HG03139 (cell line): ENCODE results near the gene GPR150.

ENCODE experiments used
- ATAC-seq: cut with Tn5 transposase; IDR thresholded peaks from one replicate; pipeline ENCODE4 v1.9.1; 2021; ENCODE audit not compliant: unreplicated experiment

Gene GPR150

DNA sequence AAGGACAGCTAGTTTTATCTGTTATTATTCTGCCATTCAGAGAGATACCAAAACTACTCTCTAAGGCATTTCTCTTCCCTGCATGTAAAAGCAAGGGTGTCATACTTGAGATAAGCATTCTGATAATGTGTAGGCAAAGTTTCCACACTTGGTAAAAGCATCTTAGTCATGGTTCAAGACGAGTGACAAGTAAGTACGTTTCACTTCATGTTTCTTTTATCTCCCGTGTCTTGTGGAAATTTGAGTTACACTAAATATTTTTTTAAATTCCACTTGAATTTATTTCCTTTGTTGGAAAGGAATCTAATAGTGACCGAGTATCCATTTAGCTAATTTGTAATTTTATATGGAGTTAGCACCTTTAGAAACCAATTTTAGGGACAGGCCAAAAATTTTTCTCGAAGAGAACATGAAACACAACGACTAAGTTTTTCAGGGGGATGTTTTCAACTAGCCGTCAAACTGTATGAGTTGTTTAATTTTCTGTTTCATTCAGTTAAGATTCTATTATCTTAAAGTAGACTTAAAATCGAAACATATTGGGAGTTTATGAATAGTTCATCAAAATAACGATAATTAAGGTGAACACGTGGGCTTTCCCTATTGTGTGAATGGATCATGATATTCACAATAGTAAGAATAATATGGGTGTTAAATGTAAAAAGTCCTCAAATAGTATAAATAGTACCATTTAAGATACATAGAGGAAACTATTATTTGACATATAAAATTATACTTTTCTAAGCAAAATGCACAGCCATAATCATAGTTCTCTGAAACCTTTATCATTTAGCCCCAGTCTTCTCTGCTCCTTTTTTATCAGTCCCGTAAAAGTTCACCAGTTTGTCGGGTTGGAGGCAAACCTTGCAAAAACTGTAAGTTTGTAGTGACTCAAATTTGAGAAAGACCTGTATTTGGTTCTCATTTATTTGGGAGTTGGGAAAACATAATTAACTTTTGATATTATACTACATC, 28.3 kb downstream of the GPR150 start:
- no peak for ATAC-seq

DNA sequence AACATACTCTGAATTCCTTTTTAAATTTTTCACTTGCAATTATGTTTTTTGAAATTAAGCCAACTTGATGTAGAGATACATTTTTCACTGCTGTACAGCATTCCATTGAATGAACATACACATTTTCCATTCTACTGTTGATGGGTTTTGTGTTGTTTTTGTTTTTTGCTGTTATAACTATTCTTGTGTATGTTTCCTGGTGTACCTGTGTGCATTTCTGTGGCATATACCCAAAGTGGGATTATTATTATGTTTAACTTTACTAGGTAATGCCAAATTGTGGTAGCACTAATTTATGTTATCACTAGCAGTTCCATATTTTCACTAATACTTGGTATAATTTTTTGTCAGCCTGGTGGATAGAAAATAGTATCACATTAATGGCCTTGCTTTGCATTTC, 29.4 kb downstream of the GPR150 start:
- ATAC-seq: no peak

DNA sequence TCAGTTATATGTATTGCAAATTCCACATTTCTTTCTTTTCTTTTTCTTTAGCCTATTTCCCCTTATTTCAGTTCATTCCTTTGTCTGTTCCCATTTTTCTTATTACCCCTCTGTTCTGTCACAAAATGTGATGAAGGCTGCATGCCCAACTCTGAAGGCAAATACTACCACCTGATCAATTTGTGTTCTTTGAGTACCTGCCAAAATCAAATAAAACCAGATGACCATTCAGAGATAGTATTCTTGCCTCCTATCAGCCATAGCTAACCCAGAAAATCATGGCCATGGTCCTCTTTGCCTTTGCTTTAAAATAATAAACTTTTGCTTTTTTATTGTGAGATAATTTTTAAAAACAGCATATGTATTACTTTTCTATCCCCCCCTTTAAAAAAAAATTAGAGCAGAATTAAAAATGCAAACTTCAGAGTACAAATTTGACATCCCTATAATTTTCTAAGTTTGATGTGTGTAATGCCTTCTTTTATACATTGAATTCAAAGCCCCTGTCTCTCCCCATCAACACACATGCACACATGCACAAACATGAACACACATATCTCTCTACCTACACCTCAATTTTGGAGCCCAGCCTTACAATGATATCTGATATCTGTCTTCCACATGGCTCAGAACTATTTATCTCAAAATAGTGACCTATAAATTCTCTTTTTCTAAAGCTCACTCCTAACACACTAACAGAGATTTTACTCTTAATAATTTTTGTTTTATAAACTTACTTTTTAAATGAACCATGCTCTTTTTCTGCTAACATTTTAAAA, 30.1 kb downstream of the GPR150 start:
- ATAC-seq: no peak

DNA sequence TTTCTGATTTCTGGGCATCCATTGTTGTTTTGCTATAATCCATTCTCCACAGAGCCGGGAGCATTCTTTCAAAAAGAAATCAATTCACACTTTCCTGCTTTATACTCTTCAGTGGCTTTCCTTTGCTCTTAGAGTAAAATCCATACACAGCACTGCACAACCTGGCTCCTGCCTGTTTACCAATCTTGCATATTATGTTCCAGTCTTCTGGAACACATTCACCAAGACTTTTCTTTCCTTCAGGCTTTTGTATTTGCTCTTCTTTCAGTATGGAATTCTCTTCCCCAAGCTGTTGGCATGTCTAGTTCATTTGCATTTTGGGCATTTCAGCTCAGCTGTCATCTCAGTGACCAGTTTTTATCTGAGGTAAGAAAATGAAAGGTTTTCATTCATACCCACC, 33.0 kb downstream of the GPR150 start:
- no peak for ATAC-seq

DNA sequence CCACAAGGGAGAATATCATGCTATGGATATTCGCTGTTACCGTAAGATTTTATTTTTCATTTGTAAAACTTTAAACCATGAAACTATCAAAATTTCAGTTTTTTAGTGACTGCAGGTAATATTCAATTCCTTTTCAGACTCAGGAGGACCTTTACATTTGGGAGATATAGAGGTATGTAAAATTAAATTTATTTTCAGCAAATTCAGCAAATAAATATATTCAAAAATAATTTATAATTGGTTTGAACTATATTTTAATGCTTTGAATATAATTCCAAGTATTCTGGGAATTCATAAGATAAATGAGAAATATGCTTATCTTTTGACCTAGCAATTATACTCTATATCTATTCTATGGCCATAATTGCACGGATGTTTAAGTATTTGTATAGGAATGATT, 34.3 kb downstream of the GPR150 start:
- no peak for ATAC-seq

DNA sequence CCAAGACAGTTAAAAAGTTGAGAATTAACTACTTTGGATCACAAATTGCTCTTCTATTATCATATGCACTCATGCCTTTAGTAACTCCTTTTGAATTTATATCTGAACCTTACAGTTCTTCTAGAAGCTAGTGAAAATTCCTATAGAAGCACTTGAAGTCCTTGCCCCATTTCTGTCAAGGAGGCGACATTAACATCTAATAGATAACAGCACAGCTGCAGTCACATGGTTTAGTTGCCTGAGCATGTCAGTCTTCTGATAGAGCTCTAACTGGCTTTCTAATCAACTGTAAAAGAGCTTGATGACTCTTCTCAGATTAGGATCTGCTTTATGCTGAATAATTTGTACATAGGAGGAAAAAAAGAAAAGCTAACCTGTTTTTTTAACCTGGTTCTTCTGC, 35.7 kb downstream of the GPR150 start:
- no peak for ATAC-seq

DNA sequence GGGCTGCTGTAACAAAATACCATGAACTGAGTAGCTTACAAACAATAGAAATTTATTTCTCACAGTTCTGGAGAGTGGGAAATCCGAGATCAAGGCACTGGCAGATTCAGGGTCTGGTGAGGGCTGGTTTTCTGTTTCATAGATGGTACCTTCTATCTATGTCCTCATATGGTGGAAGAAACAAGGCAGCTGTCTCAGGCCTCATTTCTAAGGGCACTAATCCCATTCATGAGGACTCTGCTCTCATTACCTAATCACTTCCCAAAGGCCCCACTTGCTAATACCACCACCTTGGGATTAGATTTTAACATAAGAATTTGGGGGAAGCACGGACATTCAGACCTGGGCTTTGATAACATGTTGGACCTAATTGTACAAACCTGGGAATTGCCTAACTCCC, 40.2 kb downstream of the GPR150 start:
- ATAC-seq: no peak

DNA sequence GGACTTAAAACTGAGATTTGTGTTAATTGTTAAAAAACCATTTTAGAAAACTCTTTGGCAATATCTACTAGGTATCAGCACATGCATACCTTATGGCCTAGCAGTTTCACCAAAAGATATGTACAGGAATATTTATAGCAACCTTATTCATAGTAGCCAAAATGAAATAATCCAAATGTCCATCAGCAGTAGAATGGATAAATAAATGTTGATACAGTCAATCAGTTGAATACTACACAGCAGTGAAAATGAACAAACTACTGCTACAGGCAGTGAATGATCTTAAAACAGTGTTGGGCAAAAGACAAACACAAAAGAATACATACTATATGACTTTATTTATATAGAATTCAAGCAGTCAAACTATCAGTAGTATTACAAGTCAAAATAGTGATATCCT, 43.1 kb downstream of the GPR150 start:
- ATAC-seq: no peak

DNA sequence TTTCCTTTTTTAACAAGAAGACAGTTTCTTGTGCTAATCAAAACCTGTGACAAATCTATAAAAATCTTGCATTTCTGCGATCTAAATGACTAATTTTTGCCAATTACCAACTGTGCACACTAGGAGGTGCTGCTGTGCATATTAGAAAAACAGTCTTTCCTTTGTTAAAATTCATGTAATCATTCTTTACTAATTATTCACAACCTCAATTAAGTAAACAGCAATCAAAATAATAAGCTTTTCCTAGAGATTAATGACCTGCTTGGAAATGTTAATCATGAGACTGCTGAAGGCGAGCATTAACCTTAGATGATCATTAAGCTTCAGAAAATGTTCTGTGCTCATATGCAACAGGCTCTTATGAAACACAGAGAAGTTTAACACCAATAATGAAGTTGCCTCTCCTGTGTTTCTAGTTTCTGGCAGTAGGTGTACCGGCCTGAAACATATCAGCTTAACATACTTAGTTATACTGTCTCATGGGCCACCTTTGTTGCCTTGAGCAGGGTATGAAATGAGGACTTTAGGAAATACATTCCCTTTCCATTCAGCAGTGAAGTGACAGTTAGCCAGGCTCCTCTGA, 44.4 kb downstream of the GPR150 start:
- ATAC-seq: no peak

DNA sequence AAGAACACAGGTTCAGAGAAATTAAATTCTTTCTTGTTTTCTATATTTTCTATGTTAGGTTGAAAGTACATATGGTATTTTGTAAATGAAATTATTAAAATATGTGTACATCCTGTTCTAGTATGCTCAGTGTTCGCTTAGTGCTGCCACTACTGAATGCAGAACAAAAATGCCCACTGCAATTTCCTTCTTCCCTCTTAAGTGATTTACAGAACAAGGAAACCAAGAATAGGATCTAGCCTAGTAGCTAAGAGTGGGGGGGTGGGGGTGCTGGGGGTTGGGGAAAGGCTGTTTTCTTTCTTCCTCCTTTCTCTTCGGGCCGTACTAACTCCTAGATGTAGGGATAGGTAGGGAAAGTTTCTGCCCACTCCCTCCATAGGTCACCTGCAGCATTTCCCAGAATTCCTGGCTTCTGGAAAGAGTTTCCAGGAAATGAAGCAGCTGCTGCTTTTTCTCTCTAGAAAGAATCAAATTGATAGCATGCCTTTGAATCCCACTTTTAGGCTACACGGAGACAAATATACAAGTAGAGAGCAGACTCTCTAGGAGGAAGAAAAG, 47.3 kb downstream of the GPR150 start:
- no peak for ATAC-seq

DNA sequence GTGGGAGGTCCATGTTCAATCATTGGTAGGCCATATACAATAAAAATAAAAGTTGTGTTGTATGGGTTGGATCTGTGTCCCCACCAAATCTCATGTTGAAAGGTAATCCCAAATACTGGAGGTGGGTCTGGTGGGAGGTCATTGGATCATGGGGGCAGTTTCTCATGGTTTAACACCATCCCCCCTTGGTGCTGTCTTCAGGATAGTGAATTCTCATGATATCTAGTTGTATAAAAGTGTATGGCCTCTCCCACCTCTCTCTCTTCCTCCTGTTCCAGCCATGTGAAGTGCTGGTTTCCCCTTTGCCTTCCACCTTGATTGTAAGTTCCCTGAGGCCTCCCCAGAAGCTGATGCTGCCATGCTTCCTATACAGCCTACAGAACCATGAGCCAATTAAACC, 47.8 kb downstream of the GPR150 start:
- no peak for ATAC-seq

DNA sequence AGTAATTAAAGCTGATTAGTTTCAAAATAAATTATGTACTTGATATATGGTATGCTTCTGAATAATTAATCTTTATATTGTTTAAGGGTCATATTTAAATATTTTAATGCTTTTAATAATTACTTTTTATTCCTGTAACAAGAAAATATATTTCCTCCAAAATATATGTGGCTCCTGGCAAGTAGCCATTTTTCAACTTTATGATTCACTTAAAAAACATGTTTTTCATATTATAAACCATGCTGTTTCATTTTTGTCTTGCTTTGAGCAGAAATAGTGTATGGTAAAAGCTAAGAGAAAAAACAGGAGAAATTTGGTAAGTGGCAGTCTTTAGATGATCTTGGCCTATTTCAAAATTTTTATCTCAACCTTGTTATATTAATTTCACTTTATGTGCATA, 48.3 kb downstream of the GPR150 start:
- ATAC-seq: no peak

DNA sequence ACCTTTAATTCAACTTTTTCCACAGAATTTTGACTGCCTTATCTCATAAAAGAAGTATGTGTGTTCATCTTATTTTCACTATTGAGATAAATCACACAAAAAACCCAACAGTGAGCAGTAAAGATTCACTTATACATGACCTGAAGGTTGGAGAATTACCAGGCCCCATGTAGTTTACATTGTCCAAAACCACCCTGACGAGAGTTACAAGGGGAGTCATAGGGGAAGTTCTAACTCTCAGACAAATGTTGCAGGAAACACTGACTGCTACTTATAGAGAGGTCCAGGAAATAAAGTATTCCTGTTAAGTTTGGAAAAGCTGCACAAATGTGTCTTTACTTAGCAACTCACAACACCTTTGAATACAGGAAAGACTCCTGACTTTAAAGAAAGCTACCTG, 48.8 kb downstream of the GPR150 start:
- no peak for ATAC-seq

DNA sequence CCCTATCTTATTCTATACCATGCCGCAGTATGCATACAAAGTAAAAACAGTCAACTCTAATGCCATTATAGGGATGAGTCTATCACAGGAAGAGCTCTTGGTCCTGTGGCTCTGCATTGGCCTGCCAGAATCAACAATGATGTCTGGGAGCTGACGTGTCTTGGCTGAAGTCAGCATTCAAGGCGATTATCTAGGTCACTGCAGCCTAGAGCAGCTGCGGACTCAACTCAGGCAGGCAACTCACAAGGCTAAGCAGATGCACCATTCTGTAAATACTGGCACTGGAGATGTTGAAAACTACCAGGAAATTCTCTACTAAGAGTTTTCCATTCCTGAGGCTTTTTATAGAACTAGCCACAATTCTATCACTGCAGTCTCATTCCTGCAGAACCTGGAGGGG, 49.7 kb downstream of the GPR150 start:
- no peak for ATAC-seq

DNA sequence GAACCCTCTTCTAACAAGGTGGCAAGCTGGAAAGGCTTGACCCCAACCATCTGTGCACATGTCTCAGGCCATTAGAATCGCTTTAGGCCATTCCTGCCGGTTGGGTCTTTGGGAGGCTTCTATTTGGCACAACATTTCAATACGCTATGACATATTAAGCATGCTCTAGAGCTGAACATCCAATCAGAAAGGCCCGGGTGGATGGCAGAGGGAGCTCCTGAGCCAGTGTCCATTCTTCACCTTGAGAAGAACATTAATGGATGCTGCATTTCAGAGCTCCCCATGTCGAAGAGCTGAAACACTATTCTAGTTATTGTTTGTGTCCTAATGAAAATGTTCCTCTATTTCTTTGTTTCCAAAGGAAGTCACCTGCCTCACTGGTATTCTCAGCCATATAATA, 50.1 kb downstream of the GPR150 start:
- ATAC-seq: no peak

DNA sequence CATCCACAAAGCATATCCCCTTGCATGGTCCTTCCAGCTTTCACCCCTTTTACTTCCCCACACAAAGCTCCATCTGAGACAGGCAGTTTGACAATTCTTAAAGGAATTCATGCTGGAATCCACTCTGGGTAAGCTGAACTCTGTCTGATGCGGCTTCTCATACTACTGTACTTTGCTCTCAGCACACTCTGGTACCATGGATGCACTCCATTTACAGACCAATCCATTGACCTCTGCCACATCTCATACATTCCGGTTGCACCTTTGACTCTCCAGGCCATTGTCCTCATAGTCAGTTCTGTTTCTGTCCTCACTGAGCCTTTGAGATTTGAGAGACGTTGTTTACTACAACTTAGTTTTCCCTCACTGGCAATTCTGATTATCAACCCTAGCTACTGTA, 50.7 kb downstream of the GPR150 start:
- no peak for ATAC-seq
